ENCODE results near the gene SH3BP4. TPM values are rescaled to one million over a fixed set of nuclear protein-coding genes. Genes with fewer than 3 reads are reported as not detected.

SH3BP4 gene
- total RNA-seq, 1 experiment from 2014 or later, result 93.8 TPM

DNA sequence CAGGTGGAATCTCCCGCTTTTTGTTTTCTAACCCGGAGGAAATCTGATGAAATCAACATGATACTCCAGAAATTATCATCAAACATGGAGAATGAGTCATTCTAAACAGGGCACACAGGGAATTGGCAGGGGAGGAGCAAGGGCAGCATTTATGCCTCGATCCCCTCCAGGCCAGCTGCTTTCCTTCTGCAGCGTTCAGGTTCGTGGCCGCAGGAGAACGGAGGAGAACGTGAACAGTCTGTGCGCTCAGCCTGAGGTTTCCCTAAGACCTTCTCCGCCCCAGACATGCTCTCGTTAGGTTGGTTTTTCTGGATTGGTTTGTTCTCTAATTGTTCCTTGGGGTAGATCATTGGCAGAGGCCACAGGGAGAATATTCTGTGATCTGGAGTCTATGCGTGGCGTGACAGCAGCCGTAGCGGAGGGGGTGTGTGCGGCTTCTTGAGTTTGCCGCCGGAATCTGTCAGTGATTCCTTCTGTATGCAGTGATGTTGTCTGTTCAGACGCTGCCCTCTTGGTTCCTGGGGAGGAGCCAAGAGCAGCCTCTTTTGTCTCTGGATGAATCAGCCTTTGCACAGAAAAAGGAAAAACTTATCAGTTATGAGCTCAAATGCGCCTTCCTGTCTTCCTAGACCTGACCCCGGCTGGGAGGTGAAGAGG, 75.9 kb downstream of the SH3BP4 start:
- H3T11ph ChIP-seq (ENCODE audit: low read length), result no peak overlapping the region
- H3K27ac ChIP-seq (ENCODE audit: insufficient read length, low read depth, low read length), result no peak overlapping the region
- H3K79me1 ChIP-seq (ENCODE audit: insufficient read depth, low read depth, low read length, poor library complexity, severe bottlenecking), result peaks cover 8% of the 10 kb centered on the region
- Mint-ChIP-seq H3K27me3 (ENCODE audit: low read depth) (no peaks in the 10 kb centered on the region), H3K4me1 (peaks cover 62% of the 10 kb centered on the region in 2 experiments), H3K36me3 (ENCODE audit: insufficient read depth in 1 of 3, low read depth in 3 of 3) (peaks cover 4 to 18% (median 15%) of the 10 kb centered on the region in 3 experiments; a peak in 6 of 7 replicates), H3K4me3 (no peak overlapping the region), H3K27ac (peak overlapping the region in 1 of 3 experiments; percentile 5; a peak in 2 of 7 replicates), H3K9me3 (no peaks in the 10 kb centered on the region)
- H3K9ac ChIP-seq (ENCODE audit: extremely low read depth, insufficient read length, low read length), result no peak overlapping the region
- H2BK12ac ChIP-seq (ENCODE audit: insufficient read length, low read depth, low read length), result no peak overlapping the region
- no peak overlapping the region for H4K91ac ChIP-seq (ENCODE audit: insufficient read length, low read depth, low read length)
- H4K8ac ChIP-seq (replicated peaks; ENCODE audit: insufficient read length, low read depth, low read length), result no peak overlapping the region
- peaks cover 4% of the 10 kb centered on the region; the same call in 1 of the 2 replicates for H3K4me1 ChIP-seq (ENCODE audit: insufficient read depth, low read length)
- no peaks in the 10 kb centered on the region for H3K27me3 ChIP-seq (ENCODE audit: insufficient read depth, low read length)
- no peak for DNase-seq
- H4K20me1 ChIP-seq (ENCODE audit: control insufficient read depth, insufficient read depth, insufficient read length), result no peaks in the 10 kb centered on the region
- H2BK15ac ChIP-seq (ENCODE audit: low read depth, low read length), result no peak overlapping the region
- H3K23ac ChIP-seq (ENCODE audit: insufficient read length, low read depth, low read length), result no peak overlapping the region
- H2BK120ac ChIP-seq (ENCODE audit: low read depth, low read length, poor library complexity, severe bottlenecking), result no peak overlapping the region
- no peak for TF ChIP-seq CTCF (conservative IDR thresholded peaks at IDR 0.05)
- no peak overlapping the region for H2AK5ac ChIP-seq (ENCODE audit: insufficient read length, low read length)
- no peak overlapping the region for H3K56ac ChIP-seq (ENCODE audit: insufficient read length, low read depth, low read length)
- H2AFZ ChIP-seq (ENCODE audit: low read length), result no peak overlapping the region
- no peak overlapping the region for H3K18ac ChIP-seq (ENCODE audit: insufficient read length, low read depth, low read length)
- H3K9me3 ChIP-seq (ENCODE audit: control insufficient read depth, low read depth, low read length), result no peaks in the 10 kb centered on the region
- H2BK5ac ChIP-seq (ENCODE audit: insufficient read length, low read length), result no peak overlapping the region
- no peak overlapping the region; the same call in 1 of the 2 replicates for H3K14ac ChIP-seq (ENCODE audit: insufficient read depth, low read length)
- no peaks in the 10 kb centered on the region for H3K23me2 ChIP-seq (ENCODE audit: insufficient read length, low read depth, low read length, poor library complexity, severe bottlenecking)
- no peak overlapping the region for H3K4ac ChIP-seq (ENCODE audit: low read depth, low read length)
- H4K5ac ChIP-seq (ENCODE audit: insufficient read length, low read depth, low read length), result no peak overlapping the region
- H3K79me2 ChIP-seq (ENCODE audit: insufficient read depth, low read length), result peaks cover 4% of the 10 kb centered on the region; the same call in 1 of the 2 replicates
- WGBS (ENCODE audit: extremely low coverage, insufficient read length, low lambda C conversion rate), result no CpG with 5 or more reads among the region's 21 CpGs
- no peak overlapping the region for H2BK20ac ChIP-seq (ENCODE audit: low read depth, low read length, poor library complexity, severe bottlenecking)
- H3K4me2 ChIP-seq (ENCODE audit: insufficient read depth, insufficient read length, low read length), result no peak overlapping the region
